HG02642 (cell line): ENCODE data around the gene CNIH2.
A peak's percentile ranks its signal among the peaks of the same experiment; 100 is the strongest.

Experiments used
- ATAC-seq: cut with Tn5 transposase; IDR thresholded peaks from one replicate; pipeline ENCODE4 v1.9.1; 2021; ENCODE audit warnings: mild to moderate bottlenecking; ENCODE audit not compliant: unreplicated experiment, poor library complexity

CNIH2 gene

DNA sequence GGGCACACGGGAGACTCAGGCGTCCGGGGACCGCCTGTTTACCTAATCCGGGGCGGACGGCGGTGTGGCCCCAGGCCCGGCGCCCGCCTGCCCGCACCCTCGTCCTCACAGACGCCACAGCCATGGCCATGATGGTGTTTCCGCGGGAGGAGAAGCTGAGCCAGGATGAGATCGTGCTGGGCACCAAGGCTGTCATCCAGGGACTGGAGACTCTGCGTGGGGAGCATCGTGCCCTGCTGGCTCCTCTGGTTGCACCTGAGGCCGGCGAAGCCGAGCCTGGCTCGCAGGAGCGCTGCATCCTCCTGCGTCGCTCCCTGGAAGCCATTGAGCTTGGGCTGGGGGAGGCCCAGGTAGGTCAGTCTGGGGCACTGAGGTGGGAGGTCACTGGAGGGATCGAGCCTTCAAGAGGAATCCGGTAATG is 19.5 kb upstream of the CNIH2 start:
- no peak for ATAC-seq

DNA sequence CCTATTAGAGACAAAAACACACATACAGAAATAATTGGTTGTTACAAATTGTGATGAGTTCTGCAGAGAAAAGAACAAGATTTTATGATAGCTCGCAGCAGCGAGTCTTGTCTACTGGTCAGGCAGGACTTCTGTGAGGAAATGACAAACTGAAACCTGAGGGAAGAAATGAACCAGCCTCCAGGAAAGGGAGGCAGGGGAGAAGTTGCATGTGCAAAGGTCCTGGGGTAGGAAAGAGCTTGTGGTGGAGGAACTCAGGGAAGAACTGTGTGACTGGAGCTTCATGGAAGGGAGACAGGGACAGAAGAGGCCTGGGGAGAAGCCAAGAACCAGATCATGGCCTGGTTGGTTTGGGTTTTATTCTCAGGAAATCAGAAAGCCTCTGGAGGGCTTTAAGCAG is 18.8 kb upstream of the CNIH2 start:
- ATAC-seq, result no peak

DNA sequence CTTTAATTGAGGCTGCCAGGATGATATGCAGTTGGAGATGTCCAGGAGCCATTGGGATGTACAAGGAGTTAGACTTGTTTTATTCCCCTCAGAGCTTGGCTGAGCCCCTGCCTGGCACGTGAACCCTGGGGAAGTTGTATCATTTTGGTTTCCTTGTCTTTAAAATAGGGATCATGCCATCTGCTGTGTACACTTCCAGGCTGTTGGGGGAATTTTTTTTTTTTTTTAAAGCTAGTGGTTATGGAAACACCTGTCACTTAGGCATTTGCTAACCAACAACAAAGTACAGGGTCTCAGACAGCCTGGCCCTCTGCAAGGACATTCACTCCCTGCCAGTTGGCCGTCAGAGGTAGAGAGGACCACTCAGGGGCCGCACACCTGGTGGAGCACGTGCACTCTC is 18.0 kb upstream of the CNIH2 start:
- ATAC-seq, result no peak

DNA sequence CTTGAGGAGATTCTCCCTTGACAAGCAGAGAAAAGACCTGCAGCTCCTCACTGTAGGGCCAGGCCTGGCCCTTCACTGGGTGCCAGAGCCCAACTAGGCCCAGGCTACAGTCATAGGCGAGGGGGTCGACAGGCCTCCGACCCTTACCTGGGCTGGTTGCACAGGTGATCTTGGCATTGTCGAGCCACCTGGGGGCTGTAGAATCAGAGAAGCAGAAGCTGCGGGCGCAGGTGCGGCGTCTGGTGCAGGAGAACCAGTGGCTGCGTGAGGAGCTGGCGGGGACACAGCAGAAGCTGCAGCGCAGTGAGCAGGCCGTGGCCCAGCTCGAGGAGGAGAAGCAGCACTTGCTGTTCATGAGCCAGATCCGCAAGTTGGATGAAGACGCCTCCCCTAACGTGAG is 16.4 kb upstream of the CNIH2 start:
- ATAC-seq, result no peak

DNA sequence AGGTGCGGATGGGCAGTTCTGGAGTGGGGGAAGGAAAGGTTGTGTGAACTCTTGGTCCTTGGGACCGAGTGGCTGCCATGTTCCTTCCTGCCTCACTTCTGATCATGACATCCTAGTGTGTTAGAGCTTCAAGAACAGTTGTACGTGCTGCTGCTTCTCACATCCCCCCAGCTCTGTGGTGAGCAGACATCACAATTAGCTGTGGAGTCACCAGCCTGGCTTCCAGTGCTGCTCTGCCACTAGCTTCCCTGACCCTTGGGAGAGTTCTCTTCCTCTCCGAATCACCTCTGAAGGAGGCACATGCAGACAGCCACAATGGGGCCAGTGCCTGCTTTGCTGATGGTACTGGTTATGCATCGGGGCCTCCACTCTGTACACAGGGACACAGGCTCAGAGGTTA is 15.8 kb upstream of the CNIH2 start:
- ATAC-seq, result no peak

DNA sequence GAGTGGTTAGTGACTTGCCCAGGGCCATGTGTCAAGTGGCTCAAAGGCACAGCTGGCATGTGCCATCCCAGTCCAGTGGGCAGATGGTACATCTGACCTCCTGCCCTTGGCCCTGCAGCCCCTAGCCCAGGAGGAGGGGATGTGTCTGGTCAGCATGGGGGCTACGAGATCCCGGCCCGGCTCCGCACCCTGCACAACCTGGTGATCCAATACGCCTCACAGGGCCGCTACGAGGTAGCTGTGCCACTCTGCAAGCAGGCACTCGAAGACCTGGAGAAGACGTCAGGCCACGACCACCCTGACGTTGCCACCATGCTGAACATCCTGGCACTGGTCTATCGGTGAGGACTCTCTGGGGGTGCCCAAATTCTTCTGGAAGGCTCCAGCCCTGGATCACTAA is 15.3 kb upstream of the CNIH2 start:
- no peak for ATAC-seq

DNA sequence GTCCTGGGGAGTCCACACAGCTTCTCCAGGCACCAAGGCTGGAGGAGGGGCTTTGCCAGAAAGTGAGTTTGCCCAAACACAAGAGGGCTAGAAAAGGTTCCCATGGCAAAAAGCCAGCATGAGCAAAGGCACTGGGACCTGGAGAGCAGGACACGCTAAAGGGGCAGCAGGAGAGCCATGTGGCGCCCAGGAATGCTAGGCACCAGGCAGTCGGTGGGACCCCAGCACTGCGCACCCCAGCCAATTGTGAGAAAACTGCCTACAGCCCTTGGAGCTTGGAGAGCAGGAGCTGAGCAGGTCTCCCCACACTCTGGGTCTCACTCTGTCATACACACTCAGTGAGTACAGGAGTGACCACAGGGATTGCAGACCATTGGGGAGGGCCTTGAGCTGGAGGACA is 14.7 kb upstream of the CNIH2 start:
- ATAC-seq, result no peak

DNA sequence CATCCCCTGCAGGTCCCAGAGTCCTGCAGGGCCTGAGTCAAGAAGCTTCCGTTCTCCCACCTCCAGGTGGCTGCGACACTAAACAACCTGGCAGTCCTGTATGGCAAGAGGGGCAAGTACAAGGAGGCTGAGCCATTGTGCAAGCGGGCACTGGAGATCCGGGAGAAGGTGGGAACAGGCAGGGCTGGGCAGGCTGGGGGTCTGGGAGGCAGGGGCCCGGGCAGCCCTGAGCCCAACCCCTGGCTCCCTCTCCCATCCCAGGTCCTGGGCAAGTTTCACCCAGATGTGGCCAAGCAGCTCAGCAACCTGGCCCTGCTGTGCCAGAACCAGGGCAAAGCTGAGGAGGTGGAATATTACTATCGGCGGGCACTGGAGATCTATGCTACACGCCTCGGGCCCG is 14.2 kb upstream of the CNIH2 start:
- no peak for ATAC-seq

DNA sequence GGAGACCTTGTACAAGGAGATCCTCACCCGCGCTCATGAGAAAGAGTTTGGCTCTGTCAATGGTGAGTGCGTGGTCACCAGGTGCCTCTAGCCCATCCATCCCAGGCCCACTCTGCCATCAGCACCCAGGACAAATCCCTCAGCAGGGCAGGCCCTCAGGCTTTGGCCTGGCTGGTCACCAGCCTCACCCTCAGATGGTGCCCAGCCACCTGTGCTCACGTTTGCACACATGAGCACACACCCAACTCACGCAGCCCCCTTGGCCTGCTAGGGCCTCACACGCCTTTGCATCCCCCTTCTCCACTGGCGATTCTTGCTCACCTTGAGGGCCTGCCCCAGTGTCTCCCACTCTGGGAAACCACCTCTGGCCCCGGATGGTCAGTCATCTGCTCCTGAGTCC is 13.6 kb upstream of the CNIH2 start:
- no peak for ATAC-seq

DNA sequence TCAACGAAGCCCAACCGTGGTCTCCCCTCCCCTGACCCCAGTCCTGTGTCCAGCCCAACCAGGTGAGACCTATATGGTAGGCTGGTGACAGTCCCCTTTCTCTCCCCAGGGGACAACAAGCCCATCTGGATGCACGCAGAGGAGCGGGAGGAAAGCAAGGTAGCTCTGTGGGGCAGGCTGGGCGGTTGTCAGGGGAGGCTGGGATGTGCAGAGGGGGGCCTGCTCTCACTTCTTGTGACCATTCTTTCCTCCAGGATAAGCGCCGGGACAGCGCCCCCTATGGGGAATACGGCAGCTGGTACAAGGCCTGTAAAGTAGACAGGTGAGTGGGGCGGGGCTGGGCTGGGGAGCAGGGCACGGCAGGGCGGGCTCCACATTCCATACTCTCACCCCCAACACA is 13.1 kb upstream of the CNIH2 start:
- no peak for ATAC-seq

DNA sequence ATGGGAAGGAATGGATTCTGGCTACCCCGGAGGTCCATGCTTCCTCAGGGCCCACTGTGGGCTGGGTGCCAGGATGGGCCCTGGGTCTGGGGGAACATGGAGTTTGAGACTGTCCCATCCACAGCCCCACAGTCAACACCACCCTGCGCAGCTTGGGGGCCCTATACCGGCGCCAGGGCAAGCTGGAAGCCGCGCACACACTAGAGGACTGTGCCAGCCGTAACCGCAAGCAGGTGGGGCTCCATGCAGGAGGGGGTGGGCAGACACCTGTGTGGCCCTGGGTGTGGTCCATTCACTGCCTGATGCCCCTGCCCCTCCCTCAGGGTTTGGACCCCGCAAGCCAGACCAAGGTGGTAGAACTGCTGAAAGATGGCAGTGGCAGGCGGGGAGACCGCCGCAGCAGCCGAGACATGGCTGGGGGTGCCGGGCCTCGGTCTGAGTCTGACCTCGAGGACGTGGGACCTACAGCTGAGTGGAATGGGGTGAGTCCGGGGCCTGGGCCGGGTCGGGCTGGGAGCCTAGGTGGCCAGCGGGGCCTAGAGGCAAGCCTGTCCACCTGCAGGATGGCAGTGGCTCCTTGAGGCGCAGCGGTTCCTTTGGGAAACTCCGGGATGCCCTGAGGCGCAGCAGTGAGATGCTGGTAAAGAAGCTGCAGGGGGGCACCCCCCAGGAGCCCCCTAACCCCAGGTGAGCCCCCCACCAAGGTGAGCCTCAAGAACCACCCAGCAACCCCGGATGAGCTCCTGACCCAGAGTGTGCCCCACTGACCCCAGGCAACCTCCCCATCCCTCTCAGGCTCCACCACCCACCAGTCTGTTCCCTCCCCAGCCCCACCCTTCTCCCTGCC is 12.2 kb upstream of the CNIH2 start:
- ATAC-seq, result no peak

DNA sequence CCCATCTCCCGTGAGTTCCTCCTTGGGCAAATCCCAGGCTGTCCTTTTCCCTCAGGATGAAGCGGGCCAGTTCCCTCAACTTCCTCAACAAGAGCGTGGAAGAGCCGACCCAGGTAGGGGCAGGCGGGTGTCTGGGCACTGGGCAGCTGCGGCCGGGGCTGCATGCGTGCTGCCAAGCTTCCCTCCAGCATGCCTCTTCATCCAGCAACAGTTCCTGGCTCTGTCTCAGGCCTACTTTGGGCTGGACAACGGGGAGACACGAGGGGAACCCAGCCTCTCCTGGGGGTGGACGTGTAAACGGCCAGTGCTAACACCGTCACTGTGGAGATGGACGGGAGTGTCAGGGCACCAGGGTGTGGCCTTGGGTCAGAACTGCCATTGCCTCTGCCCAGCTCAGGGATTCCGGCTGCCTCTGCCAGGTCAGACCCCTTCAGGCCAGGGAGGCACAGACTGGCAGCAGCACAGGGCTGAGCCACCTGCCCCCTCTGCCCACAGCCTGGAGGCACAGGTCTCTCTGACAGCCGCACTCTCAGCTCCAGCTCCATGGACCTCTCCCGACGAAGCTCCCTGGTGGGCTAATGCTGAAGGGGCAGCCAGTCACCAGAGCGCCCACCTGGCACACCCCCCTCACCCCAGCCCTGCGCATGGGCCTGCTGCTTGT is 11.5 kb upstream of the CNIH2 start:
- no peak for ATAC-seq

DNA sequence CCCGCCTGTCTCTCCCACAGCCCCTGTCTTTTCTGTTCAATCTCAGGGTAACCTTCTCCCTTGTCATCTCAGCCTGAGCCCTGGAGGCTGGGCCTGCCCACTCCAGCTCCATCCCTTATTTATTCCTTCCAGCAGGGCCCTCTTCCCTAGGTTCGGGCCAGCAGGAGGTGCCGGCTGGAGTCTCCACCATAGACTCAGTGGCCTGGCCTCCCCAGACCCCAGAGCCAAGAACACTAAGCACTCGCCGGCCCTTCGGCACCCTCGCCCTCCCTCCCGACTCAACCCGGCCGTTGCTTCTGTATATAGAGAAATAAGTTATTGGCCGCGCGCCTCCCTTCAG is 11.0 kb upstream of the CNIH2 start:
- ATAC-seq, result no peak

DNA sequence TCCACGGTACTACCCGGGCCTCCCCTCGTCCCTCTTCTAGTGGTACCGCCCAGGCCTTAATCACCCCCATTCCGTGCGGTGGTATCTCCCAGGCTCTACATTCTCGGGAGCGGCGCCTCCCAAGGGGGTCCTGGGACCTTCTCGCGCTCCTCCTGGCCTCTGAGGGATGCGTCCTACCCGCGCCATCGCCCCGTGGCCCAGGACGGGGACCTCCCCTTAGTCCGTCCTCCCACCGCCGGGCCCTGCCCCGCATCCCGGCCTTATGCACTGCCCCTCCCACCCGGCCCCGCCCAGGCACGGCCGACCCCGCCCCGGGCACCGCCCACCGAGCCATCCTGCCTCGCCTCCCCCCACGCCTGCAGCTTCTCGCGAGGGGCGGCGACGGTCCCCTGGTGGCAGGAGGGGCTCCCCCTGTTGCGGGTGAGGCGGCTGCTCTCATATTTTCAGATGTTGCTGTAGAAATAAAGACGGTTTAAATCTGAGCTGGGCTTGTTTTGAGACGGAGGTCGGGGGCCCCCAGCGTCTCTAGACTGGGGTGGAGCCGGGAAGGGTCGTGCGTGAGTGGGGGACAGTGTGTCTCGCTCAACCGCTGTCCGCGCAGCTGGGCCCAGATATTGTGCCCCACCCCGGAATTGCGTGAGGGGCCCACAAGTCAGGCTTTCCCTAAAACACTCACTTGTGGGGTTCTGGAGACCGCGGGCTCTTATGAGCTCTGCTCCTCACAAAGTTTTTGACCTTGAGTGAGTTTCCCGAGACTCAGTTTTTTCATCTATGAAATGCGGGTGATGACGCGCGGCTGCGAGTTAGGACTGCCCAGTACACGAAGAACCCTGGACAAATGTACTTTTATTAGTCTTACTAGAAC is 10.4 kb upstream of the CNIH2 start:
- ATAC-seq, result peak; percentile 47

DNA sequence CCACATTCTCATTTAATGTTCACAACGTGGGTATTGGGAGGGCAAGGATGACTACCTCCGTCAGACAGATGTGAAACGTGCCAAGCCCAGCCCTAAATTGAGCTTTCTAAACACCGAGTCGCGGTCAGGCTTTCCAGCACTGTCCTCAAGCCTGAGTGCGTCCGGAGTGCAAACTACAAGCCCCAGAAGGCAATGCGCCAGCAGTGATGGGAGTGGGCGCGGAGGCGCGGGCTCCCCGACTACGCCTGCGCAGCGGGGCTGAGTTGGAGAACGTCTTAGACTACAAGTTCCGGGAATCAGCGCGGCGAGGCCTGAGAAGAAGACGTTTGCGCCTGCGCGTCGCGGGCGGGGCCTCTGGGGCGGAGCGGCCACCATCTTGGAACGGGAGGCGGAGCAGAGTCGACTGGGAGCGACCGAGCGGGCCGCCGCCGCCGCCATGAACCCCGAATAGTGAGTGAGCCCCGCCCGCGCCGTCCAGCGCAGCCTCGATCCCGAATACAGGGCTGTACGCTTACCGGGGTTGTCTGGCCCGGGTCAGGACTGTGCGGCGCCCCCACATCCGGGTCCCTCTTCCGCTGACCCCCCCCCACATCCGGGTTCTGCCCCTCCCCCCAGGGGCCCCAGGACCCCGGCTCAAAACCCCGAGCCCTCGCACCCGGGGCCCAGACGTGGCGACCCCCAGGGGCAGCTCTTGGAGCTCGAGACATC is 9.6 kb upstream of the CNIH2 start, which contains the start of gene RAB1B:
TSS of gene RAB1B (plus strand) at position 396 of the 708 bp plus-strand sequence. CDS start at position 437, 41 bp downstream.
- ATAC-seq, result peak; percentile 77

DNA sequence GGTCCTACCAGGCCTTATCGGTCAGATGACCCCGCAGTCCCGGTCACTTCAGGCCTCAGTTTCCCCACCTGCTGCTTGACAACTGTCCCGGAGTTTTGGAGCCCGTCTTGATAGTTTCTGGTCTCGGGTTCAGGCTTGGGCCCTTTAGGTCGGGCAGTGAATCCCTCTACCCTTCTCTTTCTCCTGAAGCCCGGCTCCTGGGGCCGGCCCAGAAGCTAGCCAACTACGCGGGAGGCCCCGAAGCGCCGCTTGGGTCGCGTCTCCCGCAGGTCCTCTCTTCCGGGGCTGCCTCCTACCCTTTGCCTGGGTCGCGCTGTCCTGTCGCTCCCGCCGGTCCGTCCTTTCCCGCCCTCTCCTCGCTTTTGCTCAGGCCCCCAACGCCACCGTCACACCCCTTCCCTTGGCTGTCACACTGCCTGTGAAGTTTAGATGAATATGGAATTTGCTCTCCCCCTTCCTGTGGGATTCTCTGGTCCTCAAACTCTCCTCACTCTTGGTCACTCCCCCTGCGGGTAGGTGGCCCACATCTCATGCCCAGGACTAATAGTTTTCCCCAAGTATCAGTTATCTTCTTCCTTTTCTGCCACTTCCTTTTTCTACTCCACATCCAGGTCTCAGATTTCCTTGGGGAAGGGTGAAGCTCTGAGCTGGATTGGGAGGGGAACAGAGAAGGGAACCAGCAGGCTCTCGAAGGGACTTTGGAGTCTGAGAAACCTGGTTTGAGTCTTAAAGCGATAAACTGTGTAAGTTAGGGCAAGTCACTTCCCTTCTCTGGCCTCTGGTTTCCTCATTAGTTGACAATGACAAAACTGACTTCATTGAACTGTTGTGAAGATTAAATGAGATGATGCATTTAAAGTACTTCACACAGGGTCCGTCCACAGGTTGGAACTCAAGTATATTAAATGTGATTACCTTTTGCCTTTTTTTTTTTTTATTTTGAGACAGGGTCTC is 8.7 kb upstream of the CNIH2 start:
- no peak for ATAC-seq

DNA sequence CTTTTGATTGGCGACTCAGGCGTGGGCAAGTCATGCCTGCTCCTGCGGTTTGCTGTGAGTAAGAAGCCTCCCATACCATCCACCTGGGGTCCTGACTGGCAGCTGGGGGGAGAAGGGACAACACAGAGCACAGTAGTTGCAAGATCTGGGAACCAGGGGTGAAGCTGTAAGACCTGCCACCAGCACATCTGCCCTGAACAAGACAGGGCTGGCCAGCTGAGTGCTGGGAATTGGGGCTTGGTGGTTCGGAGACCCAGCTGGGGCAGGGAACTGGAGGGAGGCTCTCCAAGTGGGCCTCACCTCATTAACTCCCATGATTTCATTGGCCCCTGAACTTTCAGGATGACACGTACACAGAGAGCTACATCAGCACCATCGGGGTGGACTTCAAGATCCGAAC is 6.2 kb upstream of the CNIH2 start:
- no peak for ATAC-seq

DNA sequence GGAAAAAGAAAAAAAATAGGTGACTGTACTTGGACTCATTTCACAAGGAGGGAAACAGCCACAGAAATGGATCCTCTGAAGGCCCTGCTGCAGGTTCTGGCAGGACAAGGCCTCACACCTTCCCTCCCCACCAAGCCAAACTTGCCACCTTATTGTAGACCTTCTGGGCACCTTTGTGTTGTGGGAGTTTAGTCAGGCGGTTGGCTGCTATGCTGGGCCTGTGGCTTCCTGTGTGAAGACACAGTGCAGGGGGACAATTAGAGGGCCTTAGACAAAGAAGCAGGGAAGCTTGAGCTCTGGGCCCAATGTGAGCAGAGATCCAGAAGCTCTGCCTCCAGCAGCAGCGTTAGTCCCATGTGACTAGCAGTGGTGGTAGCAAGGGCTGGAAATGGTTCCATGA is 5.4 kb upstream of the CNIH2 start:
- no peak for ATAC-seq

DNA sequence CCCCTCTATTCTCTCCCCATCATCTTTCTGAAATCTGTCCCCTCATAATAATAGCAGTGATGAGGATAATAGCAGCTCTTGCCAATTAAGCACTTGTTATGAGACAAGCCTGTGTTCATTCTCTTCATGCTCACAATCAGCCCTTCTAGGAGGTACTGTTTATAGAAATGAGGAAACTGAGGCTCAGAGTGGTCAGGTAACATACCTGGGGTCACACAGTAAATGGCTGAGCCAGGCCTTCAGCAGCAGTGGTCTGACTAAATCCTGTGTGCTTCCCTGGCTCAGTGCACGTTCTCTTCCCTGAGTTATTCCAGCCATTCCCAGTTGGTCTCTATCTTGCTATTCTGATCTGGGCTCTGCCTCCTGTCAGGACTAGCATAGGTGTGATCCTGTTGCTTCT is 3.8 kb upstream of the CNIH2 start:
- no peak for ATAC-seq
